GM19395 (cell line): ENCODE measurements around the gene HOXC10.

Experiments
- ATAC-seq: cut with Tn5 transposase; IDR thresholded peaks from one replicate; pipeline ENCODE4 v1.9.1; 2021; ENCODE audit warnings: mild to moderate bottlenecking, moderate library complexity; ENCODE audit not compliant: unreplicated experiment

Gene HOXC10

GRCh38 chr12:53964315-53964713 lies 20.6 kb upstream of the HOXC10 start:
- no peak for ATAC-seq

- no peak for ATAC-seq
These were observed 19.5 kb upstream of the HOXC10 start for GRCh38 chr12:53965281-53966084.

GRCh38 chr12:53966085-53966384 lies 18.9 kb upstream of the HOXC10 start:
- no peak for ATAC-seq

- ATAC-seq = no peak
These were observed 18.4 kb upstream of the HOXC10 start for GRCh38 chr12:53966385-53967133.

GRCh38 chr12:53967421-53967925 lies 17.5 kb upstream of the HOXC10 start:
- no peak for ATAC-seq

- ATAC-seq = no peak
These were observed 16.5 kb upstream of the HOXC10 start for GRCh38 chr12:53968214-53969127.

- ATAC-seq = no peak
These were observed 15.2 kb upstream of the HOXC10 start for GRCh38 chr12:53969588-53970259.

- no peak for ATAC-seq
These were observed 14.5 kb upstream of the HOXC10 start for GRCh38 chr12:53970451-53970850.

GRCh38 chr12:53971129-53971528 lies 13.8 kb upstream of the HOXC10 start:
- ATAC-seq = no peak

- ATAC-seq = no peak
These were observed 13.3 kb upstream of the HOXC10 start for GRCh38 chr12:53971686-53972085.

- ATAC-seq = no peak
These were observed 12.7 kb upstream of the HOXC10 start for GRCh38 chr12:53972152-53972702.

- no peak for ATAC-seq
These were observed 12.2 kb upstream of the HOXC10 start, which contains the start of gene HOXC11 for GRCh38 chr12:53972722-53973235. Gene HOXC11, plus strand, starts transcription at chr12:53973126. Its CDS starts 116 bp downstream, at chr12:53973242.

GRCh38 chr12:53973236-53974042 lies 11.5 kb upstream of the HOXC10 start:
- ATAC-seq = no peak

- ATAC-seq = no peak
These were observed 10.6 kb upstream of the HOXC10 start, which contains the start of gene HOTAIR for GRCh38 chr12:53974084-53975063. Gene HOTAIR, minus strand, starts transcription at chr12:53974954.

GRCh38 chr12:53975064-53975471 lies 9.9 kb upstream of the HOXC10 start:
- ATAC-seq = no peak

- ATAC-seq = no peak
These were observed 9.3 kb upstream of the HOXC10 start for GRCh38 chr12:53975479-53976152.

GRCh38 chr12:53976172-53976822 lies 8.6 kb upstream of the HOXC10 start:
- no peak for ATAC-seq
